ENCODE results near the gene MAGI1. TPM values are rescaled to one million over a fixed set of nuclear protein-coding genes. Genes with fewer than 3 reads are reported as not detected.
"Not testable (repeated sequence)": the region's sequence is repeated elsewhere in the genome, so short reads cannot be mapped to it uniquely, and the experiment has no call there.

MAGI1 gene
- total RNA-seq, 1 donor from 2014 or later: 0.49 TPM

DNA sequence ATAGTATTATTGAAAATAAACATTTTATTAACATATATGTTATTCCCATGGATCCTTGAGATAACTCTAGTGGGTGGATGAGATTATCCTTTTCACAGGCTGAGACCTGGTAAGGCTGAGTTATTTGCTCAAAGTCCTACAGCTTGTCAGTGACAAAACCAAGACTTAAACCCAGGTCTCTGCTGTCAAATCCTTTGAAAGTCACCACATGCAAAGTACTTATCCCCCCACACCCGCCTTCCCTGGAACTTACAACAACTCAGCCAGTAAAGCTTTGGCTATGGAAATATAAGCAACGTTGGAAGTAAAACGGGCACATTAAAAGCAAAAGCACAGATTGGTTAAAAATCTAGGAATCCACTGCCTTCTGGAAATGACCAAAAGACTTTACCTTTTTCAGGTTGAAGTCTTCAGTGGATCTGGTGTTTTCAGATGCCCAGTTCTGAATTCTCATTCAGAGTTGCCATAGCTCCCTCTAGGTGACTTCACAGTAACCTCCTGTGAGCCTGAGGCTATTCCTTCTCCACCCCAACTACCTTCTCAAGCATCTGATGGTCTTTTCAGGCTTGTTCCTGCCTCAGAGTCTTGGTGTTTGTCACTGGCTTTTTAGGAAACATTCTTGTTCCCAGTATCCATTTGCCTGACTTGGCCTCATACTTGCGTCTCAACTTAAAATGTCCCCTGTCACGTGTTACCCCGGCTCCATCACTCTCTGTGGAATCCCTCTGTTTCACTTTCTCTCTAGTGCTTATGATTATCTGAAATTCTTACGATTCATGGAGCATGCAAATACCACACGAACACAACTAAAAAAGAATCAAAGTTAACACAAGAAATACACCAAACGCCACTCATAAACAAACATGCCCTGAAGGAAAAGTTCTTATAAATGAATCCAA is 131.2 kb downstream of the MAGI1 start:
- intact Hi-C loops (cut with micrococcal nuclease): no loop called here

DNA sequence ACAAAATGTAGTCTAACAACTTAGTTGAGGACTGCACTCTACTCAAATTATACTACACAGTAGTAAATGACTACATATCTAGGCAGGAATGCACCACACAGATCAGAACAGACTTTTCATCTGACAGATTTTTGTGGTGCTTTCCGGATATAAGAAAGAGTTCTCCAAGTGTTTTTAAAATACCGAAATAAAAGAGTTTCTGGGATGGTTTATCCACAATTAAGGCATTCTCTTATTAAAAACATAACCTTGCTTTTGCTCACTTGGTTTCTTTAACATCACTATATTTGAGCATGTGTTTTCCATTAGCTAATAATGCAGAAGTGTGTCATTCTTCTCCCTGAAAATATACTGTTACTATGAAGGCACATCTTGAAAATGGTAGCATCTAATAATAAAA is 132.9 kb downstream of the MAGI1 start:
- intact Hi-C loops (cut with micrococcal nuclease): no loop called here

DNA sequence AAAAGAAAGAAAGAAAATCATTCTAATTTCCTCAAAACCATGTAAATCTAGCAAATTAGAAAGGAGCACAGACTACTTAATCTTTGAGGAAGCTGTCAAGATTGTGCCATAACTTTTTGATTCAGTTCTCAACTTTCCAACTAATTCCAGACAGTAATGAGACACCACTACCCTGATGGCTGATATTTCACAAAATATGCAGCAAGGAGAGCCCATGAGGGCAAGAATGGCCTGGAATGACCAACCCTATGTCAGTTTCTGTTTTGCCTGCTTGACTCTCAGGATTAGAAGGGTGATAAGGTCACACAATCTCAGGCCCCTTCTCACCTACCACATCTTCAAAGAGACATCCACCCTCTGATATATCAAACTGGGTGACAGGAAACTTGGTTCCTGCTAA is 134.7 kb downstream of the MAGI1 start:
- intact Hi-C loops (cut with micrococcal nuclease): no loop called here

DNA sequence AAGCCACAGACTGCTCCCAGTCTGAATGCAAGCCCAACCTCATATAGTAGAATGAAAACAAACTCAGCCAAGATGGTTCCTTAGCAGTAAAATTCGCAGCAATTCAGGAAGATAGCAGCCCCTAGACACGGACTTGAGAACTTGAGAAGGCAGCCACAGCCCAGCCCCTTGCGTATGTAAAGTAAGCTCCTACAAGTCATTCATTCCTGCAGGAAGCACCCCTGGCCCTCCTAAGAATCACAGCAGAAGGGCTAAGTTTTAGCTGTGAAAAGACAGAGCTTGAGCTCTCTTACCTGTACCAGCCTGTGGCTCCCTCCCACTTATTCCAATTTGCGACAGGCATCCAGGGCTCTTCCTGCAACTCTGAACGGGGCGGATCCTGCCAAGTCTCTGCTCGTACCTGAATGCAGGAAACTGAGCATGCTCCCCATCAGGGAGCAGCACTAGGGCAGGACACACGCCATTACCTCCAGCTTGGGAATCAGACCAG is 136.4 kb downstream of the MAGI1 start:
- intact Hi-C loops (cut with micrococcal nuclease): no loop called here

DNA sequence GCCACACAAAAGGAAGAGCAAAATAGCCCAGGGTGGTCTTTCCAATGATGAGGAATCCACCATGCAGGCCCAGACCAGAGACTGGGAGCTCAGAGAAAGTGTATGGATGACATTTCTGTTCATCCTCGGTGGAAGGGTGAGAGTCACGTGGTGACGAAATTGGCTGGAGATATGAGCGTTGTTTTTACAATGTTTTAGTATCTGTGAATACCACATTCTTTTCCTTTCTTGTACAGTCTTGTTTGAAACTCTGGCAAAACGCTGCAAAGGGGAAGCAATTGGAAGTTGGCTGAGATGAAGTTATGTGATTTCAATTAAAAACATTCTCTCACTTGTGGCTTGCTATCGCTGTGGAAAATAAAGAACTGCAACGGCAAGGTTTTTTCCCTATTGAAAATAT is 137.5 kb downstream of the MAGI1 start:
- intact Hi-C loops (cut with micrococcal nuclease): no loop called here

DNA sequence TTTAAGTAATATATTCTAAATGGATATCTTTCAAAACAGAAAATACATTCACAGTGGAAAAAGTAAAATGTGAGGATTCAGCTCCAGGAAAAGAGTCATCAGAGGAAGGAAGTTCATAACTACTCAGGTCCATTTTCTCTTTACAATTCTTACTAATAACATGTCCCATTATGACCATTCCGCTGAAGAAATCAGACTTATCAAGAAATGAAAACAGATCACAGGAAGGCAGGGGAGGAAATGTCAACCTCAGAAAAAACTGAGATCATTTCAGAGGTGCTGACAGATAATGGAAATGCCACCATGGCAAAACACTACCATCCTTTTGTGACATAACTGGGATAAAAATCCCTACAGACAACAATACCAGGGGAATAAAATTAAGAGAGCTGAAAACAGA is 139.5 kb downstream of the MAGI1 start:
- intact Hi-C loops (cut with micrococcal nuclease): no loop called here

DNA sequence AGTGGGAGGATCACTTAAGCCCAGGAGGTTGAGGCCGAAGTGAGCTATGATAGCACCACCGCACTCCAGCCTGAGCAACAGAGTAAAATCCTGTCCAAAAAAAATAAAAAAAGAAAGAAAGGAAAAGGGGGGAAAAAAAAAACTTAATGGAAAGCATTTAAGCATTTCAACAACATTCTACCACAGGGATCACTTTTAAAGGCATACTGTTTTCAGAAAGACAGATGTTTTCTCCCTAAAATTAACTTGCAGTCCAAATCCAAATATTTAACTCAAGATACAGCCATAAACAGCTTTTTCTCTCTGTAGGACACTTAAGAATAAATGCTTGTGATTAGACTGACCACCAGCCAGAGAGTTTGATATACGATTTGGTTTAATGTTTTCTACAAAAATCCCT is 141.0 kb downstream of the MAGI1 start:
- intact Hi-C loops (cut with micrococcal nuclease): no loop called here

DNA sequence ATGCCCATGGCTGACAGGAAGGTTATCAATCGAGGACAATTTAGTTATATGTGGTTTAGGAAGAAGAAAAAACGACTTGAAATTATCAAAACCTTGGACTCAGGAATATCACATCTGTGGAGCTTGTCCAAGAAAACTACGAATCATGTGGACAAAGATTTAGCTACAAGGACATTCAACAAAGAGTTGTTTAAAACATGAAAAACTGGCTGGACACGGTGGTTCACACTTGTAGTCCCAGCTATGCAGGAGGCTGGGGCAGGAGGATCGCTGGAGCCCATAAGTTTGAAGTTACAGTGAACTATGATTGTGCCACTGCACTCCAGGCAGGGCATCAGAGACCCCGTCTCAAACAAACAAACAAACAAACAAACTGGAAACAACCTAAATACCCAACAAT is 142.4 kb downstream of the MAGI1 start:
- intact Hi-C loops (cut with micrococcal nuclease): no loop called here

DNA sequence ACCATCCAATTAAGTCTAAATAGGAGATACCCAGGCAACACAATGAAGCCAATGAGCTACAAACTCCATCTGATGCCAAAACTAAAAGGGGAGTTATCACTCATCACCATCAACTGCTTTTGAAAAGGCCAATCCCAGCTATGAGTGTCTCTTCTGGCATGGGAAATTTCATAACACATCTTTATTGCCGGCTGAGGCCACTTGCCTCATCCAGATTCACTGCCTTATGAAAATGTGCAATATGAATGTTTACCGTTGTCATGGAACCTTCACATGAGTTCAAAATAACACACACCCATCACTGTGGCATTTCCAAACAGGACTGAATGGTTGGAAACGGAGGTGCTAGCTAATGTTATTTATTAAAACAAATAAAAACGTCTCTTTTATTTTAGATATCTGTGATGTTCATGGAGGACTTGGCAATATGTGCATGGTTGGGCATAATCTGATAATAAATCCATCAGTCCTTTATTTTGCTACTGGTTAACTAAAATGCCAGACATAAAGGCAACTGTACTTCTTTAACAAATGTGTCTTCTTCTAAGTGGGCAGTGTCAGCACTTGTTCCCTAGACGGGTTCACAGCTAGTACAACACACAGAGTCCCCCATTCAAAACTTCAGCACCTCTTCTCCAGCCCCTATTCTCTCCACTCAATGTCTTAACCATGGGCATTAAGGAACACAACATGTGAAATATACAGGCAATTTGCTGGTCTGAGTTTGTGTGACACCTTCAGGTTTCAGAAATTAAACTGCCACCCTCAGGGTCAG is 143.9 kb downstream of the MAGI1 start:
- intact Hi-C loops (cut with micrococcal nuclease): no loop called here

DNA sequence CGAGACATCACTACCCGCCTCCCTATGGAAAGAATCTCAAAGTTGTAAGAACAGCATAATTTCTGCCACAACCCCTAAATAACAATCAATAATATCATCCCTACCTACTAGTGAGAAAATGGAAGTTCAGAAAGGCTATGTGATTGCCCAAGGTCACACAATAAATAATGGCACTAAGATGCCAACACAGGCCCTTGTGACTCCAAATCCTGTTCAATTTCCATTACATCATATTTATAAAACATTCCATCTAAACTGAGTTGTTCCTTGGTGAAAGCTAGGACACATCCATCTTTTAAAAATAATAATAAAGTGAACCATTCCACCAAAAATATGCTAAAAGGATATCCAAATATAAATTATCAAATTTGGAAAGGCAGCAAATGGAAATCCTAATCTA is 144.6 kb downstream of the MAGI1 start:
- intact Hi-C loops (cut with micrococcal nuclease): no loop called here

DNA sequence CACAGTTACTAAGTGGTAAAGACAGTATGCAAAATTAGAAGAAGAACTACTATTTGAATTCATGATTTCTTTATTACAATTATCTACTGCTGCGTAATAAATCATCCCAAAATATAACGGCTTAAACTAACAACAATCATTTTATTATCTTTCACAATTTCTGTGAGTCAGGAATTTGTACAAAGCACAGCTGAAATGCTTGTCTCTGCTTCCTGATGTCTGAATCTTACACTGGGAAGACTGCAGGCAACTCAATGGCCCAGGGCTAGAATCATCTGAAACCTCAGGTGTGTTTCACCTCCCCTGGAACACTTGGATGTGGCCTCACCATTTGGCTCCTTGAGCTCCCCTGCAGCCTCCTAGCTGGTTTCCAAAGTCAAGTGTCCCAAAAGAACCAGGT is 145.1 kb downstream of the MAGI1 start:
- intact Hi-C loops (cut with micrococcal nuclease): no loop called here

DNA sequence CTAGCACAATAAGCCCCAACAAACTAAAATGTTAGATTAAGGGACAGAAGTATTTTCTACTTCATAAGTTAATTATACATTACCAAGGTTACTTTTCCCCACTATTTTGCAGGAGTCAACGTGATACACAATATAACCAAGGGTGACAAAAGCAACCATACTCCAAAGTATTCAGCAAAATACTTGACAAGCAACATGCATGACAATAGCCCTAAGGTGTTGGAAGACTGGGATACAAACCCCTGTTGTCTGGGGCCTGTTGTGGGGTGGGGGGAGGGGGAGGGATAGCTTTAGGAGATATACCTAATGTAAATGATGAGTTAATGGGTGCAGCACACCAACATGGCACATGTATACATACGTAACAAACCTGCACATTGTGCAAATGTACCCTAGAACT is 147.2 kb downstream of the MAGI1 start:
- intact Hi-C loops (cut with micrococcal nuclease): not testable (repeated sequence)

DNA sequence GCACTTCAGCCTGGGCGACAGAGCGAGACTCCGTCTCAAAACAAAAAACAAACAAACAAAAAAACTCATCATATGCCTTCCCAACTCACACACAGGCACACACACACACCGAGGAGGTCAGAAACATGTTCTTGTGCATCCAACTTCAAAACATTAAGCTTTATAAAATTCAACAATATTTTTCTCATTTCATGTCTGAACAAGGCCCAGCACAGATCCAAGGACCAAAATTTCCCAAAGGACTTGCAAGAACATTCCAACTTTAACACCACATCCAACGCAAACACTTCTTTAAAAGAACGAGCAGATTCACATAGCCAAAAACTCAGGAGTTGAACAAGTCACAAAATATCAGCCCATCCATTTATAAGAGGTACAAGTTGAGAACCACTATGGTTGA is 148.4 kb downstream of the MAGI1 start:
- intact Hi-C loops (cut with micrococcal nuclease): no loop called here

DNA sequence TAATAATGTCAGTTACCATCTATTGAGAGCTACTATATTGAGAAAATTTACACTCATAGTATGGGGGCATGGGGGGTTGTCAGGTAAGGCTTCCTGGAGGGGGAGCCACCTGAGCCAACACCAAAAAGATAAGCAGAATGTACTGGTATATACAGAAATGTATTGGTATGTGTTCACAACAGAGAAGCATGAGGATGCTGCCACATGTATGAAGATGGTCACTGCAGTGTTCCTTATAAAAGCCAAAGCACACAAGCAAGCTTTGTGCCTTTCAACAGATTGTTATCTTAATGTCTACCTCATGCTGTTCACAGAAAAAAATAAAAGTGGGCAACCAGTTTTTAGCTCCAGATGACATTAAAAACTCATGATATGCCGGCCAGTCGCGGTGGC is 149.0 kb downstream of the MAGI1 start:
- intact Hi-C loops (cut with micrococcal nuclease): no loop called here

DNA sequence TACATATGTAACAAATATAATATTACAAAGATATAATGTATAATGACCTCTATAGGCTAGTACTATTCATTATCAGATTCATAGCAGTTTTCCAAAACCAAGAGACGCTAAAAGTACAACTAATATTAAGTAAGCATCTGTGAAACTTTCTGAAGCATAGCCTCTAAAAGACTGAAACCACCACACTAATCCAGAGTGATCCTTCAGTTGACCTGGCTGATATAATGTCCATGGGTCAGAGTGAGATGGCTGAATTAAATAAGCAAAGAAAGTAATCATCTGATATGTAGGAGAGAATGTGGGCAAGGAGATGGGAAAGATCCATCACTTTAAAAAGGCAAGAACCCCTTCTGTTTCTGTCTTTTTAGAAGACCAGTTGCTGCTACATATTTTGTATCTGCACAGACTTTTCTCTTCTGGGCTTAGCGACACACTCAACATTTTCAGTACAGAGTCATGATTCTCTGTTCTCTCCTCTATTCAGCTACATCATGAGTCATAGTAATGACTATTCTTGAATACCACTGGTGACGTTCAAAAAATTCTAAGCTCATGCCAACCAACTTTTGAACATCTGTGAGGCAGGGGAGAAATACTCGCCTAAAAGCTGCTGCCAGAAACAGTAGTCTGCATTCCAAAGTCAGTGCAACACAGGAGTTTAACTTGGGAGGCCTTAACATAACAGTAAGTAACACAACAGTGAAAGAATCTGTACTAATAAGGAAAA is 149.6 kb downstream of the MAGI1 start:
- intact Hi-C loops (cut with micrococcal nuclease): no loop called here

DNA sequence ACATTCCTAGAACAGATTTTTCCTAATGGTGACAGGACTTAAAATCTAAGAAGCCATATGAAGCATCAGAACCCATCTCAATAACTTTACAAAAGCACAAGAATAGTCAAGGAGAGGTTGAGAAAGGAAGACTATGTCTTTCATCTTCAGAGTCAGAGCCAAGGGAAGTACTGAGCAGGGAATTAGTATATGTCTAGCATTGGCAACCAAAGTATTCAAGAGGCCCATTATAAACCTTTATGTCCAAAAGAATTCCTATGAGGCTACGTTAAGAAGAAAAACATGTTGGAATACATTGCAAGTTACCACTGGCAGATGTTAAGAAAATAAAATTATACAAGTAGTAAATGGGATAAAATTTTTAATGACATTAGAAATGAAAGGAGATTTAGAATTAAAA is 150.5 kb downstream of the MAGI1 start:
- intact Hi-C loops (cut with micrococcal nuclease): no loop called here

DNA sequence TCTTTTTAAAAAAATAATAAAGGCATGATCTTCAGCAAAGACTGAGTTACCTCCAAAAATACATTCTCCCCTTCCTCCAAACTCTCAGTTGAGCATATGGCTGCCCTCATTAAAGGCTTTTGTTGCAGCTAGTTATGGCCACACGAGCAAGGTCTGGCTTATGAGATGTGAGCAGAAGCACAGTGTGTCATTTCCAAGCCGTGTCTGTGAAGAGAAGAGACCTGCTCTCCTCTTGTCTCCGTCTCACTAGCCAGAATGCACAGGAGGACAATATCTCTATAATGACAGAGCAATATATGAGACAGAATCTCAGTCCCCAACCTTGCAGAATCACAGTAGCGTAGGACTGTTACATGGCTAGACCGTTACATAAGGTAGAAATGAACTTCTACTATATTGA is 152.3 kb downstream of the MAGI1 start:
- intact Hi-C loops (cut with micrococcal nuclease): no loop called here

DNA sequence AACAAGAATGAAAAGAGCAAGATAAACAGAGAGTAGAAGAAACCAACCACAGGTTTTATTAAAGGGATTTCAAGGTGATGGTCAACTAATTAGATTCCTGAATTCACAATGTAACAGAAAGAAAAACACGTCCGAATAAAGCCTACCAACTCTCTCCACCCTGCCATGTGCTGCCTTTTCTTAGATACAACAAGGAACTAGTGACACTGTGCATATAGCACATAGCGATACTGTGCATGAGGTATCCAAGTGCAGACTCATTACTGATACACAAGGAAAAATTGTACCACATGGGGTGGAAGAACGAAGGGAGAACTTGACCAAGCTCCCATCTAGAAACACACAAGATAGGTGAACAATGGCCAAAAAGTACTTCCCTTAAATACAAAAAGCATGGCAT is 154.6 kb downstream of the MAGI1 start:
- intact Hi-C loops (cut with micrococcal nuclease): no loop called here

DNA sequence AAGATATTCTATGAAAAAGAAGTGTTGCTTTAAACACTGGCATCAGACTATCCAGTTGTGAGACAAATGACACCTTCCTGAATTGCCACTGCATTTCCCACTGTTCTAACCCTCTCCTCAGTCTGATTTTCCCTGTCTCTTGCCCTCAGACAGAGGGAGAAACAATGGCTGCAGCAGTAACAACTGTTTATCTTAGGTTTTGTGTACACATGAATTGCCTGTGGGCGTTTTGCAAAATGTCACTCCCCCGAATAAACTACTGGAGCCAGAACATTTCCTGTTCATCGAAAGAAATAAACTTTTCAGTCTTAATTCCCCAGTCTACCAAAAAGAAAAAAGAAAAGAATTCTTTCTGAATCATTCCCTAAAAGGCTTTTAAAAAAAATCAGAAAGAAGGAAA is 155.1 kb downstream of the MAGI1 start:
- intact Hi-C loops (cut with micrococcal nuclease): no loop called here

DNA sequence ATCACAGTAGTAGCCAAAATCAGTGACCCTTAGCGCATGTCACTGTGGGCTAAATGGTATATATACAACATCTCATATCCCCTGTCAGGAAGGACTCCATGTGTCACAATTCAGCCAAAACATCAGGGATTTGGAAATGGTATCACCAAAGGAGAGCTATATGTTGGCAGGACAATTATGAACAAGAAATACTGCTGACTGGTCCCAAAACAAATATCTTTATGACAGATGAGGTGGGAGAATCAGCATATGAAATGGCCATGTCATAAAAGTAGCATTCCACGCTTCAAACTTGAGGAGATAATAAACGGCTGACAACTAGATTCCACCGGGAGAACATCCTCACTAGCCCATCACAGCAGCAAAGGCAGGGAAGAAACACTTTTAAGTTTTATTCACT is 158.4 kb downstream of the MAGI1 start:
- intact Hi-C loops (cut with micrococcal nuclease): no loop called here

DNA sequence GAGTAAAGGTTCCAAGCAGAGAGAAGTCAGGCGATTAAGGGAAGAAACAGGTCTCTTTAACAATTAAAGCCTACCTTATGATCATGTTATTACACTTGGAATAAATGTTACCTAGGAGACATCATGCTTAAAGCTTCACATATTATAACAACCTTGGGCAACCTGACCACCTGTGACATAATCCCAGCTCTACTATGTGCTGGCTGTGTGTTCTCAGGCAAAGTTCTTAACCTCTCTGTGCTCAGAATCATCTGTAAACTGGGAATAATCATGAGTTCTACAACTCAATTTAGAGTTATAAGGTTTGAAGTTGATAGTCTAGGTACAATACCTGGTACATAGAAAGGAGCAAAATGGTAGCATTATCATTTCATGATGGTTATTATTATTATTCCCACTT is 159.3 kb downstream of the MAGI1 start:
- intact Hi-C loops (cut with micrococcal nuclease): no loop called here

DNA sequence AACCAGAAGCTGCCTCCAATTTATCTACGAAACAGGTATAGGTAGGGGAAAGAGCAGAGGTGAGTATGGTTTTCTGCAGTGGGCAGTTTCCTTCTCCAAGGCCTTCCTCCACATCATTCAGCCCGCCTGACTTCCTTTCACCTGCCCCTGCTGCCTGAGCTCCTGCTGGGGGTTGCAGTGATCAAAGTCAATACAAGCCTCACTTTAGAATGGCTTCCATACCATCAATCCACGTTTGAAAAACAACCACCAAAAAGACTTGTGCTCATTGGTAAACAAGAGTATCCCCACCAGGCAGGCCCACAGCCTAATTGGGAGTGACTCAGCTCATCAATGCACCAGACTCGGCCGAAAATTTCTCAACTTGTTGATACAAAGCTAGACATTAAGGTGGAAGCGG is 159.9 kb downstream of the MAGI1 start:
- intact Hi-C loops (cut with micrococcal nuclease): no loop called here
